Activated T-cell treated with anti-CD3 and anti-CD28 coated beads for 48 hours (primary cell): ENCODE measurements around the gene IFNA7.
"Not testable (repeated sequence)": the region's sequence is repeated elsewhere in the genome, so short reads cannot be mapped to it uniquely, and the experiment has no call there.

Source experiments
- DNase-seq: peaks from one replicate; pipeline ENCODE4 v3.0.0-alpha.2; 2020; ENCODE audit warnings: low read depth

Gene IFNA7

DNA sequence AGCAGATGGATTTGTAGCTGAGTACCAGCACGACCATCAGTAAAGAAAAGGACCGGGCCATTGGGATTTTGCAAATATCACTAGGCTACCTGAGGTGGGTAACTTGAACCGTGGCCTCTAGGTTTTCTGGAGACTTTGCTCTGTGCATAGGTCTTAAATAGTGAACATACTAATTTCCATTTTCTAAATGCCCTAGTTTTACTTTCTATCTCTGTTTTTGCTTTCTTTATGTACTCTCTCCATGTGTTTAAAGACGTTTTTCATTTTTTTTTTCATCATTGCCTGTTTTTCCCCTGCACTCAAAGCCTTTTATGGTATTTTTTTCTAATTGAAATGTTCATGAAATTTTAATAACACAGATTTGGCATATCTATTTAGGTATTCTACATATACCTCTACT is at the start of gene IFNA7:
TSS of gene IFNA7 (minus strand) at position 101 of the 400 bp plus-strand sequence. CDS start at position 61, 40 bp downstream.
- DNase-seq: not testable (repeated sequence)

DNA sequence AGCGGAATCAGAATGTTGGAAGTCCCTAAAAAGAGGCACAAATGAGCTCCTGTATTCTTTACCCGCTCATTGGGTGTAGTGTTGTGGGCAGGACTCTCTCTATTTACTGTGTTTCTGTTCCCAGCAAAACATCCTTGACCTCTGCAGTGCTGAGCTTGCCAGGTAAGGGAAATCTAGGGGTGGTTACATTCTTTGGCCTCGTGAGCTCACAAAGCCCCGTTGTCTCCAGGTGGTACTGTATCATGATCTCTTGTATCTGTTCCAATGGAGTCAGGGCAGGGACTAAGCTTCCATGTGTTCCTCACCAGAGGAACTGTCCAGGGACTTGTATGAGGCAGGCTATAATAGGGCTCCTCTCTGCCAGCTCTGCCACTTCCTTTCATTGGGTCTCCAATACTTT is 49.6 kb upstream of the IFNA7 start:
- DNase-seq: no peak

DNA sequence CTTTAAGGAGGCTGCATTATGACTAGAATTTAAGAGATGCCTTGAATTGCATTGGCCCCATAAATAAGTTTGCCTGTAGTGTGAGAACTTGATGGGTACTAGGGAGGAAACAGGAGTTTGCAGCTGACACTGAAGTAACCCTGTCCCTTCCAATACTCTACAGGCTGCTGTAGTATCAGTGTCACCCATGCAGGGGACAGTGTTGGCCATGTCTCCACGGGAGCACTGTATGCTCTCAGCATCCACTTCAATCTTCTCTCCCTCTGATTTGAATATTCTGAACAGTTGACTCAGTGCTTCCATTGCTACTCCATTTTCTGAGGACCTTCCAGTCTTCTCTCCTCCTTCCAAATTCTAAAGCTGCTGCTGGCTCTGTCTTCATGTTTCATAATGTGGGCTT is 49.2 kb upstream of the IFNA7 start:
- no peak for DNase-seq

DNA sequence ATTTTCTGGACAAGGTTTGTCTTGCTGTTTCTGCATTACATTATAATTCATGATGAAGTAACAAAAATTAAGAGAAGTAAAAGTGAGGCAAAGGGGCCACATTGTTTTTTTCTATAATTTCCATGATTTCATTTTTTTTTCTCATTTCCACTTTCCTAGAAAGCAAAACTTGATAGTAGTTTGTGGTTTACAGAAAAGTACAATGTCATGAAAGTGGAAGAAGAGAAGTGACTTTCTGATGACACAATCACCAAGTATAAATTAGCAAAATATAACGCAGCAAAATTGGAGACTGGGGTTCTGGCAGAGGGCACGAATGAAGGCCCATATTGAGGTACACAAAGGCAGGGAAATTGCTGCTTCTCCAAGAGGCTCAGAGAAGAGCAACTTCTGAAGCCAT is 42.8 kb upstream of the IFNA7 start:
- no peak for DNase-seq

DNA sequence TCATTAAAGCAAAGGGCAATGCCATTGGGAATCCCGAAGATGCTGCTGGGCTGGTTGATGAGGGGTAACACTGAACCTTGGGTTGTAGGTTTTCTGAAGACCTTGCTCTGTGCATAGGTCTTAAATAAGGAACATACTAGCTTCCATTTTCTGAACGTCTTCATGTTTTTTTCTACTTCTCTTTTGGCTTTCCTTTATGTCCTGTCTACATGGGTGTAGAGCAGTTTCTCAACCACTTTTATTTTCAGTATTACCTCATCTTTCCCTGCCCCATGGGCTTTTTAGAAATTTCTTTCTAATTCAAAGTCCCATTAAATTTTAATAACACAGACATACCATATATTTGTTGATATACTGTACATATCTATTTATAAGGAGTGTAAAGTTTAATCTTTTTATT is 37.9 kb upstream of the IFNA7 start, which contains the start of gene IFNA14:
TSS of gene IFNA14 (minus strand) at position 95 of the 400 bp plus-strand sequence. CDS start at position 25, 70 bp downstream.
- DNase-seq: no peak

DNA sequence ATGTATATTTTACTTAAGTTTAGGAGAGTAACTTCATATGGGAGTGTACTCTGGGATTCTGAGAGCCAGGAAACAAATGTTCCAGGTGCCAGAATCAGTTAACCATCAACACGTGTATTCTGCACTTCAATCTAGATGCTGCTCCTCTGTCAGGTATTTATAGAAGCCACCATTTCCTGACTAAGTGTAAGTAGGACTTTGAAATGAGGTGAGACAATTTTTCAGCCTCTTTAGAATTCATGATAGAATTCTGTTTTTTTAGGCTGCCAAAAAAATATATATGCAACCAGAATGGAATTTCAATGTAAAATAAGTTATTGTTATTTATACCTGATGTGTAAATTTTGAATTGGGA is 34.3 kb upstream of the IFNA7 start:
- not testable (repeated sequence) for DNase-seq

DNA sequence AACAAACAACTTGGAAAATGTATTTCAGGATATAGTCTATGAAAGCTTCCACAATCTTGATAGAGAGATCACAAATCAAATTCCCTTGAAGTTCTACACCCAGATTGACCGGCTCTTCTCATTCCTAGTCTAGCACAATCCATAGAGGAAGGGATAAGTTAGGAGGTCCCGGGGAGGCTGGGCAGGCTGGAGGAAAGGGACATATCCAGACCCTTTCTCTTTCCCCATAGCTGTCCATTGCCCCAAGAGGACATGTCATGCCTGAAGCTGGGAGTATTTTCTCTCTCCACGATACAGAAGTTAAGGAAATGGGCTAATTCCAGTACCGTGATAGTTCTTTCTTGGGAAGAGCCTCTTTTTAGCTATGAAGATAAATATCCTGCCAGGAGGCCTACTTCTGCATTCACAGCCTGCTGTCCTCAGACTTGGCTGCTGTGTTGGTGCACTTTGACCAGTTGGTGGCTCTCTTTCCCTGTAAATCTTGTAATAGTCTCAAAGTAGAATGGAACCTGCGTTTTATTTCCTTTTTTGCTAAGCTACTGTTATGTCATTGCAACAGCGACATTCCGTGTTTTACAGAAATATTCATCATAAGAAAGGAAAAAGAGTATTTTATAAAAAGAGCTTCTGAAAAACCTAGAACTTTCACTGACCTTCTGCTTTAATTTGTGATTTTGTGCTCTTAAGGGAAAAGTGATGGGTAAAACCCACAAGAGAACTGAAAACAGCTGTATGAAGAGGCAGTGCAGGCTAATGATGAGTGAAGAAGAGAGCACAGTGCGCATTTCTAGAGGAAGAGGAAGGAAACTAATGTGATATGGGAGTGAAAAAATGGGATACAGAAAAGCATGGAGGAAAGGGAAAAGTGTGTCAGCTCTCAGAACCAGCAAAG is 33.7 kb upstream of the IFNA7 start:
- not testable (repeated sequence) for DNase-seq

DNA sequence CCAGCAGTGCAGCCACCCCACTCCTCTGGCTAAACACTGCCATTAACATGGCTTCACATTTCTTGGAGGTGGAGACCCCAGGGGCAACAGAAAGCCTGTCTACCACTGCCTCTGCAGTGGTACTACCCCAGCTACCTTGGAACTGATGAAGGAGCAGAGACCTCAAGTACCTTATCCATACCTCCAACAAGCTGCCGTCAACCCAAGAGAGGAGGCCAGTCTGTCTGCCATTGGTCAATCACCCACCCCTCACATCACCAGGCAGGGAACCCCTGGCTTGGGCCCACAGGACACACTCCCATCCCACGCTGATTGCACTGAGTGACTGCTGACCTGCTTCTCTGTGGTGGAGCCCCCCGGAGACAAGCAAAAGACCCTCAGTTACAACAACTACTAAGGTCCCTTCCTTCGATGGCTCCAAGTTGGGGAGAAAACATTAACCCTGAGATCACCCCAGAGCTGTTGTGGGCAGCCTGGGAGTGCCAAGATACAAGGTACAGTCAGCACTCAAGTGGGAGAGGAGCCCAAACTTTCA is 32.2 kb upstream of the IFNA7 start:
- no peak for DNase-seq

DNA sequence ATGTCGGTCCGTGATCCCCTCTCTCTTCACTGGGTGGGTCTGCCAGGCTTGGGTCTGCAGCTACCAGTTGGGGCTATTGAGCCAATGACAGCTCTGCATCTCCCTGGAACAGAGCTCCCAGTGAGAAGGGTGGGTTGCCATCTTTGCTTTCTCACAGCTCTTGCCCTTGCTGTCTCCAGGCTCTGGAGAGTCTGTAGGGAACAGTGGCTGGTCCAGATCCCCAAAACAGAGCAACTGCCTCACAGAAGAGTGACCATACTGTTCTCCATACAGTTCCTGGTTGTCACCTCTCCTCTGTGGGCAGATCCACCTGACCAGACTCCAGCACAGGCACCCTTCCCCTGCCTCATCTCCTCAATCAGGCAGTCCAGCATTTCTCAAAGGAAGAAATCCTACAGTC is 31.3 kb upstream of the IFNA7 start:
- DNase-seq: no peak

DNA sequence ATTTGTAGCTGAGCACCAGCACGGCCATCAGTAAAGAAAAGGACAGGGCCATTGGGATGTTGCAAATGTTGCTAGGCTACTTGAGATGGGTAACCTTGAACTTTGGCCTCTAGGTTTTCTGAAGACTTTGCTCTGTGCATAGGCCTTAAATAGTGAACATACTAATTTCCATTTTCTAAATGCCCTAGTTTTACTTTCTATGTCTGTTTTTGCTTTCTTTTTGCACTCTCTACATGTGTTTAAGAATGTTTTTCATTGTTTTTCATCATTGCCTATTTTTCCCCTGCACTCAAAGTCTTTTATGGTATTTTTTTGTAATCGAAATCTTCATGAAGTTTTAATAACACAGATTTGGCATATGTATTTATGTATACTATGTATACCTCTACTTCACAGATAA is 26.1 kb upstream of the IFNA7 start, which contains the start of gene IFNA17:
TSS of gene IFNA17 (minus strand) at position 101 of the 400 bp plus-strand sequence. CDS start at position 52, 49 bp downstream.
- DNase-seq: no peak

DNA sequence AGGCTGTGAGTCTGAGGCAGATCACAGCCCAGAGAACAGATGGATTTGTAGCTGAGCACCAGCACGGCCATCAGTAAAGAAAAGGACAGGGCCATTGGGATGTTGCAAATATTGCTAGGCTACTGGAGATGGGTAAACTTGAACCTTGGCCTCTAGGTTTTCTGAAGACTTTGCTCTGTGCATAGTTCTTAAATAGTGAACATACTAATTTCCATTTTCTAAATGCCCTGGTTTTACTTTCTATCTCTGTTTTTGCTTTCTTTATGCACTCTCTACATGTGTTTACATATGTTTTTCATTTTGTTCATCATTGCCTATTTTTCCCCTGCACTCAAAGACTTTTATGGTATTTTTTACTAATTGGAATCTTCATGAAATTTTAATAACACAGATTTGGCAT is 15.2 kb upstream of the IFNA7 start, which contains the start of gene IFNA16:
TSS of gene IFNA16 (minus strand) at position 101 of the 400 bp plus-strand sequence. CDS start at position 95, 6 bp downstream.
- DNase-seq: not testable (repeated sequence)

DNA sequence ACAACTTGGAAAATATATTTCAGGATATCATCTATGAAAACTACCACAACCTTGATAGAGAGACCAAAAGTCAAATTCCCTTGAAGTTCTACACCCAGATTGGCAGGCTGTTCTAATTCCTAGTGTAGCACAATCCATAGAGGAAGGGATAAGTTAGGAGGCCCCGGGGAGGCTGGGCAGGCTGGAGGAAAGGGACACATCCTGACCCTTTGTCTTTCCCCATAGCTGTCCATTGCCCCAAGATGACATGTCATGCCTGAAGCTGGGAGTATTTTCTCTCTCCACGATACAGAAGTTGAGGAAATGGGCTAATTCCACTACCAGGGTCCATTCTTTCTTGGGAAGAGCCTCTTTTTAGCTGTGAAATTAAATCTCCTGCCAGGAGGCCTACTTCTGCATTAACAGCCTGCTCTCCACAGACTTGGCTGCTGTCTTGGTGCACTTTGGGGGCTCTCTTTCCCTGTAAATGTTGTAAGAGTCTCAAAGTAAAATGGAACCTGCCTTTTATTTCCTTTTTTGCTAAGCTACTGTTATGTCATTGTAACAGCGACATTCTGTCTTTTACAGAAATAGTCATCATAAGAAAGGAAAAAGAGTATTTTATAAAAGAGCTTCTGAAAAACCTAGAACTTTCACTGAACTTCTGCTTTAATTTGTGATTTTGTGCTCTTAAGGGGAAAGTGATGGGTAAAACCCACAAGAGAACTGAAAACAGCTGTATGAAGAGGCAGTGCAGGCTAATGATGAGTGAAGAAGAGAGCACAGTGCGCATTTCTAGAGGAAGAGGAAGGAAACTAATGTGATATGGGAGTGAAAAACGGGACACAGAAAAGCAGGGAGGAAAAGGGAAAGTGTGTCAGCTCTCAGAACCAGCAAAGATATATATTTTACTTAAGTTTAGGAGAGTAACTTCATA is 11.7 kb upstream of the IFNA7 start:
- DNase-seq: not testable (repeated sequence)

DNA sequence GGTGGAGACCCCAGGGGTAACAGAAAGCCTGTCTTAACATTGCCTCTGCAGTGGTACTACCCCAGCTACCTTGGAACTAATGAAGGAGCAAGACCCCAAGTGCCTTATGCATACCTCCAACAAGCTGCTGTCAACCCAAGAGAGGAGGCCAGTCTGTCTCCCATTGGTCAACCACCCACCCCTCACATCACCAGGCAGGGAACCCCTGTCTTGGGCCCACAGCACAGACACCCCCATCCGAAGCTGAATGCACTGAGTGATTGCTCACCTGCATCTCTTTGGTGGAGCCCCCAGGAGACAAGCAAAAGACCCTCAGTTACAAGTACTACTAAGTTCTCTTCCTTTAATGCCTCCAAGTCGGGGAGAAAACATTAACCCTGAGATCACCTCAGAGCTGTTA is 10.2 kb upstream of the IFNA7 start:
- DNase-seq: not testable (repeated sequence)

DNA sequence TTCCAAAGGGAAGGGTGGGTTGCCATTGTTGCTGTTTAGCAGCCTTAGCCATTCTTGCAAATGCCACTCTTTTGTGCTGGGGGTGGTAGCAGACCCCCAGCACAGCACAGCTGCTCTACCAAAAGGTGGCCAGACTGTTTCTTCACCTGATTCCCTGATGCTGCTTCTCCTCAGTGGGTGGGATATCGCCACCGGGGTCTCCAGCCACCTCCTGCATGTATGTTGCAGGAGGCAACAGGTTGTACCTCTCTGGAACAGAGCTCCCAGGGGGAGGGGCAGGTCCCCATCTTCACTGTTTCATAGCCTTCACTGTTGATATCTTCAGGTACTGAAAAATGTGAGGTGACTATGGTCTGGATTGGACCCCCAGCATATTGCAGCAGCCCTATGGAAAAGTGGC is 8.8 kb upstream of the IFNA7 start:
- not testable (repeated sequence) for DNase-seq

DNA sequence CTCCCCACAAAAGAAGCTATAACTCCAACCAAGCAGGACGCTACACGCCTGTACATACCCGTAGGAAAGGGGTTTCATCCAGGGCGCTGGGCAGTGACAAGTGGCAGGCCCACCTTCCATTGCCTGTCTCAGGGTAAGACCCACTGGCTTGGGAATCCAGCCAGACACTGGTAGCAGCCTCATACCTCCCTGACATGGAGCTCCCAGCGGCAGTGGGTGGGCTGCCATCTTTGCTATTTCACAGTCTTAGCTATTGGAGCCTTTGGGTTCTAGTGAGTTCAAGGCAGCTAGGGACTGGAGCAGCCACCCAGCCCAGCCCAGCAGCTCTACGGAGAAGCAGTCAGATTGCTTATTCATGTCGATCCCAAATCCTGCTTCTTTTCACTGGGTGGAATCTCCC is 8.3 kb upstream of the IFNA7 start:
- DNase-seq: no peak

DNA sequence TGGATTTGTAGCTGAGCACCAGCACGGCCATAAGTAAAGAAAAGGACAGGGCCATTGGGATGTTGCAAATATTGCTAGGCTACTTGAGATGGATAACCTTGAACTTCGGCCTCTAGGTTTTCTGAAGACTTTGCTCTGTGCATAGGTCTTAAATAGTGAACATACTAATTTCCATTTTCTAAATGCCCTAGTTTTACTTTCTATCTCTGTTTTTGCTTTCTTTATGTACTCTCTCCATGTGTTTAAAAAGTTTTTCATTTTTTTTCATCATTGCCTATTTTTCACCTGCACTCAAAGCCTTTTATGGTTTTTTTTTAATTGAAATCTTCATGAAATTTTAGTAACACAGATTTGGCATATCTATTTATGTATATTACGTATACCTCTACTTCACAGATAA is 5.0 kb upstream of the IFNA7 start, which contains the start of gene IFNA10:
TSS of gene IFNA10 (minus strand) at position 101 of the 400 bp plus-strand sequence. CDS start at position 55, 46 bp downstream.
- DNase-seq: not testable (repeated sequence)

DNA sequence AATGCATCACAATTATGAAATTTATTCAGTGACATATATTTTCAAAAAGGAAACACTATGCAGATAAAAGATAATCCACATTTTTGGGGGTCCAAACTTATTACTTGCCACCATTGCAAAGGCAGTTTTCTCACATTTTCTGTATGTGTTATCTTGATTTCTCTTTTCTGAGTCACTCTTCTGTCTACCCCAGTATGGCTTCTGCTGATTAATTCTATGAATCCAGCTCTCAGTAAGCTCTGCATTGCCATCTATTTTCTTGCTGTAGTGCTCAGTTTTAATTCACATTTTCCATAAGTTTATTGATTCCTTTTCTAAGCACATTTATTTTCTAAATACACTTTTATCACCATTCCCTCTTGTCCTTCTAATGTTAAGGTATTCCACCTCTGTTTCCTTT is 3.2 kb upstream of the IFNA7 start:
- DNase-seq: no peak

DNA sequence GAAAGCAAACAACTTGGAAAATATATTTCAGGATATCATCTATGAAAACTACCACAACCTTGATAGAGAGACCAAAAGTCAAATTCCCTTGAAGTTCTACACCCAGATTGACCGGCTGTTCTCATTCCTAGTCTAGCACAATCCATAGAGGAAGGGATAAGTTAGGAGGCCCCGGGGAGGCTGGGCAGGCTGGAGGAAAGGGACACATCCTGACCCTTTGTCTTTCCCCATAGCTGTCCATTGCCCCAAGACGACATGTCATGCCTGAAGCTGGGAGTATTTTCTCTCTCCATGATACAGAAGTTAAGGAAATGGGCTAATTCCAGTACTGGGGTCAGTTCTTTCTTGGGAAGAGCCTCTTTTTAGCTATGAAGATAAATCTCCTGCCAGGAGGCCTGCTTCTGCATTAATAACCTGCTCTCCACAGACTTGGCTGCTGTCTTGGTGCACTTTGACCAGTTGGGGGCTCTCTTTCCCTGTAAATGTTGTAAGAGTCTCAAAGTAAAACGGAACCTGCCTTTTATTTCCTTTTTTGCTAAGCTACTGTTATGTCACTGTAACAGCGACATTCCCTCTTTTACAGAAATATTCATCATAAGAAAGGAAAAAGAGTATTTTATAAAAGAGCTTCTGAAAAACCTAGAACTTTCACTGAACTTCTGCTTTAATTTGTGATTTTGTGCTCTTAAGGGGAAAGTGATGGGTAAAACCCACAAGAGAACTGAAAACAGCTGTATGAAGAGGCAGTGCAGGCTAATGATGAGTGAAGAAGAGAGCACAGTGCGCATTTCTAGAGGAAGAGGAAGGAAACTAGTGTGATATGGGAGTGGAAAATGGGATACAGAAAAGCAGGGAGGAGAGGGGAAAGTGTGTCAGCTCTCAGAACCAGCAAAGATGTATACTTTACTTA is 6.9 kb downstream of the IFNA7 start:
- DNase-seq: peak; percentile 13

DNA sequence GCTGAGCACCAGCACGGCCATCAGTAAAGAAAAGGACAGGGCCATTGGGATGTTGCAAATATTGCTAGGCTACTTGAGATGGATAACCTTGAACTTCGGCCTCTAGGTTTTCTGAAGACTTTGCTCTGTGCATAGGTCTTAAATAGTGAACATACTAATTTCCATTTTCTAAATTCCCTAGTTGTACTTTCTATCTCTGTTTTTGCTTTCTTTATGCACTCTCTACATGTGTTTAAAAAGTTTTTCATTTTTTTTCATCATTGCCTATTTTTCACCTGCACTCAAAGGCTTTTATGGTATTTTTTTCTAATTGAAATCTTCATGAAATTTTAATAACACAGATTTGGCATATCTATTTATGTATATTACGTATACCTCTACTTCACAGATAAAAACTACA is 14.5 kb downstream of the IFNA7 start, which contains the start of gene IFNA4:
TSS of gene IFNA4 (minus strand) at position 101 of the 400 bp plus-strand sequence. CDS start at position 45, 56 bp downstream.
- not testable (repeated sequence) for DNase-seq
